ENCODE results near the gene NEUROG2.
"Not testable (repeated sequence)": the region's sequence is repeated elsewhere in the genome, so short reads cannot be mapped to it uniquely, and the experiment has no call there.

NEUROG2 gene

DNA sequence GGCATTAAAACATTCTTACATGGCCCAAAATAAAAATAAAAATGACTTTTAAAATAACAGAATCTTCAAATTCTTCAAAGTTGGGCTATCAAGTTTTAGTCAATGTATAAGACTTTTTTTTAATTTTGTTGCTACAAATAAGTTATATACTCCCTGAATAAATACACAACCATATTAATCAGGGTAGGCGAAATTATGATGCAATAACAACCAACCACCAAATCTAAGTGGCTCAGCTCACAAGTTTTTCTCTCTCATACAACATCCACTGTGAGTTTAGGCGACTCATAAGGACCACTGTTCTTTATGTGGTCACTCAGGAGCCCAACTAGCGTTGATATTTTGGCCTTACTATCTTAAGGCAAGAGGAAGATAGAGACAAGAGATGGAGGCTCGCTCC is 11.2 kb downstream of the NEUROG2 start:
- no peak overlapping the region for H3K27ac ChIP-seq
- TF ChIP-seq CTCF (conservative IDR thresholded peaks at IDR 0.05): no peak

DNA sequence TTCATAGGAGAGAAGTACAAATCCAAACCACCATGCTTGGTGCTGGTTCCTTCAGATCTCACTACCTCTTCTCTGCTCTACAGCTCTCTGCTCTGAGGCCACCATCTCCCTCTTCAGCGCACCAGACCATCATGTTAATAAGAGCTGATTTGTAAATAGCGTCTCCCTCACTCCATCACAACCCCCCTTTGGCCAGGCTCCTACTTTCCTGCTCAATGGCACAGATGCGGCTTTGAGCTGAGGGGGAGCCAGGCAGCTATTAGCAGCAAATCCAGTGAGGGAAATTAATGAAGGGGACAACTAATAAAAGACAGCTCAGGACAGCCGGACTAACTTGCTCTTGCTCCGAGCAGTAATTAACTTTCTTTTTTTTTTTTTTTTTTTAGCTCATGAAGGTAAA is 13.1 kb downstream of the NEUROG2 start:
- TF ChIP-seq CTCF (conservative IDR thresholded peaks at IDR 0.05) (no peak), ZFX (IDR thresholded peaks at IDR 0.05) (no peak)
- no peak overlapping the region for H3K27ac ChIP-seq

- H3K27ac ChIP-seq: no peak overlapping the region
- TF ChIP-seq ZFX (IDR thresholded peaks at IDR 0.05) (no peak), CTCF (conservative IDR thresholded peaks at IDR 0.05) (no peak)
Measured at GRCh38 chr4:112492321-112492720, 23.7 kb downstream of the NEUROG2 start.

- not testable (repeated sequence) for H3K27ac ChIP-seq
Measured at GRCh38 chr4:112490808-112491207, 25.2 kb downstream of the NEUROG2 start.

GRCh38 chr4:112485930-112486329 is 30.1 kb downstream of the NEUROG2 start:
- TF ChIP-seq CTCF (conservative IDR thresholded peaks at IDR 0.05) (no peak), ZFX (IDR thresholded peaks at IDR 0.05) (no peak)

DNA sequence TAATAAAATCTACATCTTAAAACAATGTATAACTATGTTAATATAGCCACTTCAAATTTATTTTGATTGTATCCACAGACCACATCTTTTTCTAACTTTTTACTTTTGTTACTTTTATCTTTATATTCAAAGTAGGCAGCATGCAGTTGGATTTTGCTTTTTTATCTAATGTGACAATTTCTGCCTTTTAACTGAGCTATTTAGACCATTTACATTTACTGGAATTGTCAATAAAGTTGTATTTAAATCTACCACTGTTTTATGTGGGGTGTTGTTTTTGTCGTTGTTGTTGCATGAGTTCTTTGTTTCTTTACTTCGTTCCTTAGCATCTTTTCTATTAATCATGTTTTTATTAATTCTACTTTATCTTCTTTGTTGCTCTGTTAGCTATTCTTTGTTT is 42.0 kb downstream of the NEUROG2 start:
- H3K27ac ChIP-seq: no peak overlapping the region
- TF ChIP-seq CTCF (conservative IDR thresholded peaks at IDR 0.05): no peak
- no peak for TF ChIP-seq ZFX (IDR thresholded peaks at IDR 0.05)

More at GRCh38 chr4:112485930-112486329, 30.1 kb downstream of the NEUROG2 start:
- no peak overlapping the region for H3K27ac ChIP-seq

- TF ChIP-seq ZFX (IDR thresholded peaks at IDR 0.05): no peak
- no peak for TF ChIP-seq CTCF (conservative IDR thresholded peaks at IDR 0.05)
- no peak overlapping the region for H3K27ac ChIP-seq
Measured at GRCh38 chr4:112472318-112472717, 43.7 kb downstream of the NEUROG2 start.
